Liver (tissue), 9 donors: ENCODE measurements around the gene THEM4. TPM values are rescaled to one million over a fixed set of nuclear protein-coding genes. Genes with fewer than 3 reads are reported as not detected.

ENCODE experiments used
- DNase-seq: peaks from one replicate; pipeline ENCODE4 v3.0.0-alpha.2; 2017; ENCODE audit warnings: low spot score
- H3K27ac ChIP-seq, 2 donors: one replicate each; pipeline ENCODE4 v1.7.0; 2013; ENCODE audit warnings: inconsistent platforms in 2 of 2, low read length in 2 of 2, control low read depth in 1 of 2, low read depth in 1 of 2, mild to moderate bottlenecking in 1 of 2
- H3K27me3 ChIP-seq, 4 donors: one replicate each; pipeline versions ENCODE4 v1.6.1 to v1.7.0; 2013; ENCODE audit warnings: low read length in 3 of 4, inconsistent platforms in 1 of 4, mild to moderate bottlenecking in 1 of 4, moderate library complexity in 1 of 4; ENCODE audit not compliant: control insufficient read depth in 4 of 4, insufficient read depth in 4 of 4
- H3K36me3 ChIP-seq, 4 donors: one replicate each; pipeline versions ENCODE4 v1.6.1 to v1.7.0; 2013; ENCODE audit warnings: low read length in 3 of 4, mild to moderate bottlenecking in 3 of 4, low read depth in 1 of 4, moderate library complexity in 1 of 4; ENCODE audit not compliant: control insufficient read depth in 4 of 4, insufficient read depth in 3 of 4
- H3K4me1 ChIP-seq, 4 donors: one replicate each; pipeline versions ENCODE4 v1.6.1 to v1.7.0; 2013; ENCODE audit warnings: low read length in 3 of 4, mild to moderate bottlenecking in 3 of 4, moderate library complexity in 1 of 4; ENCODE audit not compliant: control insufficient read depth in 4 of 4, insufficient read depth in 4 of 4
- H3K4me3 ChIP-seq, 3 donors: one replicate each; pipeline versions ENCODE4 v1.6.1 to v1.7.0; 2013; ENCODE audit warnings: low read length in 3 of 3, control low read depth in 1 of 3, low read depth in 1 of 3, mild to moderate bottlenecking in 1 of 3
- H3K9ac ChIP-seq, 2 donors: one replicate each; pipeline ENCODE4 v1.7.0; 2013; ENCODE audit warnings: low read length in 2 of 2, mild to moderate bottlenecking in 2 of 2, moderate library complexity in 2 of 2, control low read depth in 1 of 2, low read depth in 1 of 2
- H3K9me3 ChIP-seq, 4 donors: one replicate each; pipeline versions ENCODE4 v1.6.1 to v1.7.0; 2013; ENCODE audit warnings: low read length in 3 of 4; ENCODE audit not compliant: control insufficient read depth in 4 of 4
- ATF3 ChIP-seq: IDR thresholded peaks from 2 replicates; pipeline ENCODE4 v1.6.1; 2016; ENCODE audit warnings: antibody characterized with exemption
- EGR1 ChIP-seq, 2 donors: IDR thresholded peaks; 2 replicates each; pipeline ENCODE4 v1.6.1; 2016 to 2018; ENCODE audit warnings: antibody characterized with exemption in 2 of 2, low read depth in 2 of 2
- FOXA1 ChIP-seq: IDR thresholded peaks from 2 replicates; pipeline ENCODE4 v1.6.1; 2016; ENCODE audit warnings: antibody characterized with exemption
- FOXA2 ChIP-seq: IDR thresholded peaks from 2 replicates; pipeline ENCODE4 v1.6.1; 2016; ENCODE audit warnings: antibody characterized with exemption
- GABPA ChIP-seq, 2 donors: IDR thresholded peaks in 1 of 2; conservative IDR thresholded peaks in 1 of 2; 2 replicates each; pipeline ENCODE4 v1.6.1; 2016; ENCODE audit warnings: antibody characterized with exemption in 2 of 2, mild to moderate bottlenecking in 1 of 2, moderate library complexity in 1 of 2
- HNF4A ChIP-seq, 2 donors: conservative IDR thresholded peaks; 2 replicates each; pipeline ENCODE4 v1.6.1; 2016; ENCODE audit warnings: antibody characterized with exemption in 2 of 2, mild to moderate bottlenecking in 2 of 2
- HNF4G ChIP-seq: IDR thresholded peaks from 2 replicates; pipeline ENCODE4 v1.6.1; 2016; ENCODE audit warnings: antibody characterized with exemption
- JUND ChIP-seq, 2 donors: IDR thresholded peaks; 2 replicates each; pipeline ENCODE4 v1.6.1; 2016; ENCODE audit warnings: antibody characterized with exemption in 2 of 2
- NR2F2 ChIP-seq: IDR thresholded peaks from 2 replicates; pipeline ENCODE4 v1.6.1; 2016; ENCODE audit warnings: antibody characterized with exemption
- RAD21 ChIP-seq, 2 donors: IDR thresholded peaks; 2 replicates each; pipeline ENCODE4 v1.6.1; 2016; ENCODE audit warnings: antibody characterized with exemption in 2 of 2, mild to moderate bottlenecking in 2 of 2
- REST ChIP-seq: IDR thresholded peaks from 2 replicates; pipeline ENCODE4 v1.6.1; 2016; ENCODE audit warnings: antibody characterized with exemption, mild to moderate bottlenecking
- RXRA ChIP-seq, 2 donors: IDR thresholded peaks; 2 replicates each; pipeline ENCODE4 v1.6.1; 2017 to 2018; ENCODE audit warnings: antibody characterized with exemption in 2 of 2, mild to moderate bottlenecking in 1 of 2
- SP1 ChIP-seq: IDR thresholded peaks from 2 replicates; pipeline ENCODE4 v1.6.1; 2018; ENCODE audit warnings: antibody characterized with exemption, mild to moderate bottlenecking
- TAF1 ChIP-seq: conservative IDR thresholded peaks from 2 replicates; pipeline ENCODE4 v1.6.1; 2016; ENCODE audit warnings: antibody characterized with exemption, mild to moderate bottlenecking
- YY1 ChIP-seq: IDR thresholded peaks from 2 replicates; pipeline ENCODE4 v1.6.1; 2016; ENCODE audit warnings: antibody characterized with exemption, mild to moderate bottlenecking
- ZBTB33 ChIP-seq: IDR thresholded peaks from 2 replicates; pipeline ENCODE4 v1.6.1; 2016; ENCODE audit warnings: antibody characterized with exemption
- WGBS: extraction: QIAGEN DNeasy Blood & Tissue Kit; methylation state at CpG from one replicate; pipeline ENCODE4 v1.1.7; 2013; 5-methylcytosine and 5-hydroxymethylcytosine counted together
- polyA plus RNA-seq, 2 donors: library from polyadenylated mRNA; stranded (reverse) in 1 of 2; unstranded in 1 of 2; fragments of 200-250 nt in 1 of 2; fragments of >200 nt in 1 of 2; fragmentation: Nextera tagmentation in 1 of 2; extraction: Ambion mirVana in 1 of 2; gene quantifications; one replicate each; pipeline versions ENCODE4 v1.2.1 to v1.2.3, GENCODE V29; 2013 to 2015
- total RNA-seq, 2 donors: library from RNA; depleted of rRNA; stranded (reverse); fragments of >200 nt; gene quantifications; one replicate each; pipeline ENCODE4 v1.2.3, GENCODE V29; 2014
- TF ChIP-seq, protein P1 (sequence below): IDR thresholded peaks from 2 replicates; pipeline ENCODE4 v1.6.1; 2016; ENCODE audit warnings: antibody characterized with exemption
- TF ChIP-seq, protein P2 (sequence below): fragments of 150-350 bp; IDR thresholded peaks from 2 replicates; pipeline ENCODE4 v1.5.1; 2017; ENCODE audit warnings: improper control_type of control experiment, low read depth, low read length; ENCODE audit not compliant: missing input control
- donor health status: healthy.
- donor health status: healthy.
- donor health status: healthy.
- donor health status: healthy.
- donor health status: healthy.

The THEM4 gene
- total and polyA plus RNA-seq, 4 donors = 6.1 to 16.2 (median 9.8) TPM

GRCh38 chr1:151935894-151936602, 26.7 kb upstream of the THEM4 start:
- Histone ChIP-seq H3K9me3 (no peaks in the 10 kb centered on the region), H3K4me1 (peaks cover 0 to 7% (median 3%) of the 10 kb centered on the region in 4 donors), H3K36me3 (no peaks in the 10 kb centered on the region), H3K27ac (no peak overlapping the region), H3K9ac (no peak overlapping the region), H3K4me3 (no peak overlapping the region), H3K27me3 (no peaks in the 10 kb centered on the region)
- WGBS = 27% methylated on average over 2 of the region's 2 CpGs
- no peak for TF ChIP-seq RXRA (IDR thresholded peaks at IDR 0.05)
- TF ChIP-seq HNF4A (conservative IDR thresholded peaks at IDR 0.05) = no peak
- TF ChIP-seq GABPA (IDR thresholded peaks at IDR 0.05 in 1 of 2, conservative IDR thresholded peaks at IDR 0.05 in 1 of 2) = no peak
- TF ChIP-seq ZBTB33 = no peak
- no peak for TF ChIP-seq RAD21 (IDR thresholded peaks at IDR 0.05)
- no peak for TF ChIP-seq NR2F2
- DNase-seq = no peak

- Histone ChIP-seq H3K9me3 (no peaks in the 10 kb centered on the region), H3K4me3 (no peak overlapping the region), H3K27me3 (no peaks in the 10 kb centered on the region), H3K4me1 (peaks cover 0 to 7% (median 2%) of the 10 kb centered on the region in 4 donors), H3K27ac (no peak overlapping the region), H3K9ac (no peak overlapping the region), H3K36me3 (no peaks in the 10 kb centered on the region)
- 82% methylated on average over 3 of the region's 3 CpGs for WGBS
- no peak for DNase-seq
- TF ChIP-seq YY1 (no peak), REST (no peak), ZBTB33 (no peak), HNF4G (no peak), FOXA2 (no peak), FOXA1 (no peak), RAD21 (IDR thresholded peaks at IDR 0.05) (no peak), TAF1 (no peak), HNF4A (conservative IDR thresholded peaks at IDR 0.05) (no peak), GABPA (IDR thresholded peaks at IDR 0.05 in 1 of 2, conservative IDR thresholded peaks at IDR 0.05 in 1 of 2) (no peak), ATF3 (no peak), NR2F2 (no peak), EGR1 (IDR thresholded peaks at IDR 0.05; ENCODE audit: low read depth in 2 of 2) (no peak), JUND (IDR thresholded peaks at IDR 0.05) (no peak), SP1 (no peak), RXRA (IDR thresholded peaks at IDR 0.05) (no peak)
- TF ChIP-seq, protein P1, sequence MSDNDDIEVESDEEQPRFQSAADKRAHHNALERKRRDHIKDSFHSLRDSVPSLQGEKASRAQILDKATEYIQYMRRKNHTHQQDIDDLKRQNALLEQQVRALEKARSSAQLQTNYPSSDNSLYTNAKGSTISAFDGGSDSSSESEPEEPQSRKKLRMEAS = no peak
- TF ChIP-seq, protein P2, sequence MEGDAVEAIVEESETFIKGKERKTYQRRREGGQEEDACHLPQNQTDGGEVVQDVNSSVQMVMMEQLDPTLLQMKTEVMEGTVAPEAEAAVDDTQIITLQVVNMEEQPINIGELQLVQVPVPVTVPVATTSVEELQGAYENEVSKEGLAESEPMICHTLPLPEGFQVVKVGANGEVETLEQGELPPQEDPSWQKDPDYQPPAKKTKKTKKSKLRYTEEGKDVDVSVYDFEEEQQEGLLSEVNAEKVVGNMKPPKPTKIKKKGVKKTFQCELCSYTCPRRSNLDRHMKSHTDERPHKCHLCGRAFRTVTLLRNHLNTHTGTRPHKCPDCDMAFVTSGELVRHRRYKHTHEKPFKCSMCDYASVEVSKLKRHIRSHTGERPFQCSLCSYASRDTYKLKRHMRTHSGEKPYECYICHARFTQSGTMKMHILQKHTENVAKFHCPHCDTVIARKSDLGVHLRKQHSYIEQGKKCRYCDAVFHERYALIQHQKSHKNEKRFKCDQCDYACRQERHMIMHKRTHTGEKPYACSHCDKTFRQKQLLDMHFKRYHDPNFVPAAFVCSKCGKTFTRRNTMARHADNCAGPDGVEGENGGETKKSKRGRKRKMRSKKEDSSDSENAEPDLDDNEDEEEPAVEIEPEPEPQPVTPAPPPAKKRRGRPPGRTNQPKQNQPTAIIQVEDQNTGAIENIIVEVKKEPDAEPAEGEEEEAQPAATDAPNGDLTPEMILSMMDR = no peak
These were observed 25.8 kb upstream of the THEM4 start for GRCh38 chr1:151935154-151935553.
